Urinary bladder (tissue), 4 donors: ENCODE data around the gene NANOS2. TPM values are rescaled to one million over a fixed set of nuclear protein-coding genes. Genes with fewer than 3 reads are reported as not detected.
A peak's percentile ranks its signal among the peaks of the same experiment; 100 is the strongest.
"Not testable (repeated sequence)": the region's sequence is repeated elsewhere in the genome, so short reads cannot be mapped to it uniquely, and the experiment has no call there.

Experiments
- DNase-seq: peaks from one replicate; pipeline ENCODE4 v3.0.0-alpha.2; 2015; ENCODE audit errors: extremely low spot score
- H3K27ac ChIP-seq: one replicate; pipeline ENCODE4 v1.5.1; 2013; ENCODE audit warnings: low read depth, mild to moderate bottlenecking, moderate library complexity
- H3K36me3 ChIP-seq: one replicate; pipeline ENCODE4 v1.6.1; 2013; ENCODE audit warnings: mild to moderate bottlenecking, moderate library complexity; ENCODE audit not compliant: insufficient read depth
- H3K4me1 ChIP-seq: one replicate; pipeline ENCODE4 v1.6.1; 2013; ENCODE audit warnings: mild to moderate bottlenecking, moderate library complexity; ENCODE audit not compliant: insufficient read depth
- H3K4me3 ChIP-seq: one replicate; pipeline ENCODE4 v1.5.1; 2013; ENCODE audit warnings: low read depth, low read length
- WGBS: extraction: QIAGEN DNeasy Blood & Tissue Kit; methylation state at CpG from one replicate; pipeline ENCODE4 v1.1.7; 2013; 5-methylcytosine and 5-hydroxymethylcytosine counted together
- polyA plus RNA-seq: library from polyadenylated mRNA; stranded (reverse); fragments of 200-250 nt; gene quantifications from one replicate; pipeline ENCODE4 v1.2.3, GENCODE V29; 2013
- total RNA-seq: library from RNA; depleted of rRNA; stranded (reverse); fragments of >200 nt; gene quantifications from one replicate; pipeline ENCODE4 v1.2.3, GENCODE V29; 2014
- donor health status: healthy with polysubstance abuse.
- donor health status: healthy.

Gene NANOS2
- total and polyA plus RNA-seq, 2 donors: not detected

- no peak for DNase-seq
- H3K4me3 ChIP-seq: no peak overlapping the region
- H3K27ac ChIP-seq: no peak overlapping the region
- H3K4me1 ChIP-seq: peaks cover 3% of the 10 kb centered on the region
- WGBS: 92% methylated on average over 8 of the region's 8 CpGs
- no peaks in the 10 kb centered on the region for H3K36me3 ChIP-seq
Observed at GRCh38 chr19:45897261-45897812, 17.2 kb downstream of the NANOS2 start.

GRCh38 chr19:45895983-45896599 lies 18.5 kb downstream of the NANOS2 start:
- WGBS: 94% methylated on average over 12 of the region's 12 CpGs
- H3K27ac ChIP-seq, H3K4me3 ChIP-seq, H3K36me3 ChIP-seq, H3K4me1 ChIP-seq, DNase-seq: not testable (repeated sequence)

- H3K4me1 ChIP-seq: no peaks in the 10 kb centered on the region
- 78% methylated on average over 9 of the region's 9 CpGs for WGBS
- H3K4me3 ChIP-seq: no peak overlapping the region
- H3K27ac ChIP-seq: no peak overlapping the region
- H3K36me3 ChIP-seq: no peaks in the 10 kb centered on the region
- DNase-seq: no peak
Observed at GRCh38 chr19:45895519-45895972, 19.0 kb downstream of the NANOS2 start.

- no peaks in the 10 kb centered on the region for H3K36me3 ChIP-seq
- 85% methylated on average over 17 of the region's 17 CpGs for WGBS
- no peak overlapping the region for H3K27ac ChIP-seq
- H3K4me3 ChIP-seq: no peak overlapping the region
- DNase-seq: no peak
- H3K4me1 ChIP-seq: no peaks in the 10 kb centered on the region
Observed at GRCh38 chr19:45890877-45891276, 23.7 kb downstream of the NANOS2 start.

- DNase-seq: no peak
- Histone ChIP-seq H3K4me1 (no peaks in the 10 kb centered on the region), H3K27ac (no peak overlapping the region), H3K4me3 (no peak overlapping the region), H3K36me3 (no peaks in the 10 kb centered on the region)
- 69% methylated on average over 6 of the region's 6 CpGs for WGBS
Observed at GRCh38 chr19:45889210-45889885, 25.2 kb downstream of the NANOS2 start.

- H3K4me1 ChIP-seq: no peaks in the 10 kb centered on the region
- H3K4me3 ChIP-seq: peak overlapping the region; percentile 87
- 42% methylated on average over 10 of the region's 10 CpGs for WGBS
- H3K36me3 ChIP-seq: no peaks in the 10 kb centered on the region
- H3K27ac ChIP-seq: peak overlapping the region; percentile 84
- DNase-seq: no peak
Observed at GRCh38 chr19:45887200-45887710, 27.3 kb downstream of the NANOS2 start.

GRCh38 chr19:45886427-45887199 lies 28.0 kb downstream of the NANOS2 start:
- H3K4me1 ChIP-seq: no peaks in the 10 kb centered on the region
- DNase-seq: peak; percentile 93

GRCh38 chr19:45885556-45886426 lies 28.8 kb downstream of the NANOS2 start, which contains the start of gene IRF2BP1:
IRF2BP1 (minus strand) TSS chr19:45886141; CDS start chr19:45885774, 367 bp downstream.
- H3K4me1 ChIP-seq: no peaks in the 10 kb centered on the region
- under 1% methylated on average over 107 of the region's 107 CpGs for WGBS

More at GRCh38 chr19:45886427-45887199, 28.0 kb downstream of the NANOS2 start:
- under 1% methylated on average over 32 of the region's 32 CpGs for WGBS
- H3K4me3 ChIP-seq: peak overlapping the region; percentile 87
- H3K36me3 ChIP-seq: no peaks in the 10 kb centered on the region
- H3K27ac ChIP-seq: peak overlapping the region; percentile 84

GRCh38 chr19:45884682-45885555 lies 29.7 kb downstream of the NANOS2 start:
- Histone ChIP-seq H3K27ac (no peak overlapping the region), H3K4me1 (no peaks in the 10 kb centered on the region), H3K4me3 (peak overlapping the region; percentile 87), H3K36me3 (no peaks in the 10 kb centered on the region)
- no peak for DNase-seq
- WGBS: 61% methylated on average over 72 of the region's 72 CpGs

More at GRCh38 chr19:45885556-45886426, 28.8 kb downstream of the NANOS2 start, which contains the start of gene IRF2BP1:
- DNase-seq: peak; percentile 79
- Histone ChIP-seq H3K27ac (peak within 1 kb of the TSS; percentile 84), H3K36me3 (no peaks in the 10 kb centered on the region), H3K4me3 (peak within 1 kb of the TSS; percentile 87)

- DNase-seq: no peak
- Histone ChIP-seq H3K27ac (no peak overlapping the region), H3K4me3 (peak overlapping the region; percentile 3), H3K36me3 (no peaks in the 10 kb centered on the region), H3K4me1 (no peaks in the 10 kb centered on the region)
- WGBS: 91% methylated on average over 57 of the region's 57 CpGs
Observed at GRCh38 chr19:45883881-45884681, 30.5 kb downstream of the NANOS2 start.

- H3K4me3 ChIP-seq: peak overlapping the region; percentile 3
- no peak for DNase-seq
- H3K36me3 ChIP-seq: no peaks in the 10 kb centered on the region
- H3K4me1 ChIP-seq: peaks cover 1% of the 10 kb centered on the region
- 29% methylated on average over 5 of the region's 5 CpGs for WGBS
- H3K27ac ChIP-seq: no peak overlapping the region
Observed at GRCh38 chr19:45883586-45883880, 31.0 kb downstream of the NANOS2 start.
